SK-N-SH (cell line): ENCODE measurements around the gene CDK18. TPM values are rescaled to one million over a fixed set of nuclear protein-coding genes. Genes with fewer than 3 reads are reported as not detected.
"Not testable (repeated sequence)": the region's sequence is repeated elsewhere in the genome, so short reads cannot be mapped to it uniquely, and the experiment has no call there.

Experiments
- CTCF ChIA-PET: fragments of 300-600, 350-600 bp; formaldehyde crosslinking; extraction: SDS; loops from one replicate; lab custom pipeline; 2021; lab: Yijun Ruan, JAX
- POLR2A ChIA-PET: fragments of 350-600 bp; sonication (Branson Sonifier 250); formaldehyde crosslinking; extraction: SDS; loops from one replicate; lab custom pipeline; 2020; ENCODE audit warnings: antibody characterized with exemption, inconsistent platforms; lab: Yijun Ruan, JAX
- DNase-seq: peaks from one replicate; pipeline ENCODE4 v3.0.0; 2012
- H2AFZ ChIP-seq: fragments of 200-600 bp; sonication (generic); 2 replicates; pipeline ENCODE4 v1.8.1; 2016; ENCODE audit warnings: antibody characterized with exemption, mild to moderate bottlenecking, low read depth
- H3F3A ChIP-seq: fragments of 200-600 bp; sonication (generic); replicated peaks from 2 replicates; pipeline ENCODE3; 2016; ENCODE audit warnings: antibody characterized with exemption, mild to moderate bottlenecking; ENCODE audit not compliant: insufficient read depth
- H3K27ac ChIP-seq, 2 experiments: fragments of 200-500 bp in 1 of 2; fragments of 200-600 bp in 1 of 2; sonication (Bioruptor generic) in 1 of 2; sonication (generic), shearing (Covaris generic) in 1 of 2; 2 replicates each; pipeline versions ENCODE4 v1.5.1 to v1.6.1; 2014 to 2016; ENCODE audit warnings: low read depth in 2 of 2, inconsistent platforms in 1 of 2, low read length in 1 of 2, mild to moderate bottlenecking in 1 of 2, mixed read lengths in 1 of 2
- H3K27me3 ChIP-seq: fragments of 200-600 bp; sonication (generic), shearing (Covaris generic); 2 replicates; pipeline ENCODE4 v1.6.1; 2016; ENCODE audit warnings: mixed run types; ENCODE audit not compliant: insufficient read depth
- H3K36me3 ChIP-seq, 2 experiments: fragments of 200-500 bp in 1 of 2; fragments of 200-600 bp in 1 of 2; sonication (Bioruptor generic) in 1 of 2; sonication (generic) in 1 of 2; replicated peaks in 1 of 2; 2 replicates each; pipeline versions ENCODE3 to v1.5.1; 2014 to 2016; ENCODE audit warnings: low read length in 1 of 2, mild to moderate bottlenecking in 1 of 2; ENCODE audit not compliant: insufficient read depth in 2 of 2, control insufficient read depth in 1 of 2
- H3K4me1 ChIP-seq, 2 experiments: fragments of 200-500 bp in 1 of 2; fragments of 200-600 bp in 1 of 2; sonication (Bioruptor generic) in 1 of 2; sonication (generic), shearing (Covaris generic) in 1 of 2; 2 replicates each; pipeline versions ENCODE4 v1.5.1 to v1.6.1; 2014 to 2016; ENCODE audit warnings: low read depth in 1 of 2, low read length in 1 of 2, mixed run types in 1 of 2; ENCODE audit not compliant: insufficient read depth in 2 of 2, control insufficient read depth in 1 of 2
- H3K4me2 ChIP-seq: fragments of 200-600 bp; sonication (generic), shearing (Covaris generic); 2 replicates; pipeline ENCODE4 v1.6.1; 2017; ENCODE audit warnings: mixed run types
- H3K4me3 ChIP-seq, 2 experiments: fragments of 200-500 bp in 1 of 2; fragments of 200-600 bp in 1 of 2; sonication (Bioruptor generic) in 1 of 2; sonication (generic), shearing (Covaris generic) in 1 of 2; 2 replicates each; pipeline versions ENCODE4 v1.5.1 to v1.8.1; 2014 to 2016; ENCODE audit warnings: low read depth in 2 of 2, inconsistent platforms in 1 of 2, low read length in 1 of 2, mild to moderate bottlenecking in 1 of 2, mixed read lengths in 1 of 2, moderate library complexity in 1 of 2
- H3K79me2 ChIP-seq: fragments of 200-600 bp; sonication (generic); 2 replicates; pipeline ENCODE4 v1.8.1; 2017; ENCODE audit warnings: mild to moderate bottlenecking; ENCODE audit not compliant: insufficient read depth
- H3K9ac ChIP-seq: fragments of 200-600 bp; sonication (generic); 2 replicates; pipeline ENCODE4 v1.6.1; 2017; ENCODE audit warnings: mixed run types
- H3K9me2 ChIP-seq: fragments of 200-600 bp; sonication (generic); 2 replicates; pipeline ENCODE4 v1.6.1; 2017; ENCODE audit warnings: mixed run types
- H3K9me3 ChIP-seq: fragments of 200-600 bp; sonication (generic); 2 replicates; pipeline ENCODE4 v1.6.1; 2017; ENCODE audit warnings: mixed run types, mild to moderate bottlenecking, moderate library complexity
- H4K20me1 ChIP-seq: fragments of 200-600 bp; sonication (generic); 2 replicates; pipeline ENCODE4 v1.6.1; 2017; ENCODE audit warnings: mild to moderate bottlenecking, mixed run types; ENCODE audit not compliant: insufficient read depth
- EZH2phosphoT487 ChIP-seq: fragments of 200-600 bp; sonication (generic); IDR thresholded peaks from 2 replicates; pipeline ENCODE4 v1.6.1; 2017; ENCODE audit warnings: low read depth, mixed run types, mild to moderate bottlenecking, antibody characterized with exemption, moderate library complexity, borderline replicate concordance
- FOXM1 ChIP-seq: IDR thresholded peaks from 2 replicates; pipeline ENCODE4 v1.4.0; 2012; ENCODE audit warnings: low read depth, mild to moderate bottlenecking
- JUND ChIP-seq: IDR thresholded peaks from 2 replicates; pipeline ENCODE4 v1.4.0; 2012
- RAD21 ChIP-seq: IDR thresholded peaks from 2 replicates; pipeline ENCODE4 v1.6.1; 2012; ENCODE audit warnings: mild to moderate bottlenecking, low read length
- RXRA ChIP-seq: IDR thresholded peaks from 2 replicates; pipeline ENCODE4 v1.4.0; 2012; ENCODE audit warnings: low read depth, mild to moderate bottlenecking, borderline replicate concordance
- TEAD4 ChIP-seq: IDR thresholded peaks from 2 replicates; pipeline ENCODE4 v1.4.0; 2012; ENCODE audit warnings: mild to moderate bottlenecking, borderline replicate concordance; ENCODE audit not compliant: insufficient read depth
- YY1 ChIP-seq: IDR thresholded peaks from 2 replicates; pipeline ENCODE4 v1.4.0; 2012; ENCODE audit warnings: low read depth, mild to moderate bottlenecking
- WGBS: methylation state at CpG from one replicate; pipeline ENCODE4 v1.1.6; 2017; ENCODE audit warnings: low lambda C conversion rate; 5-methylcytosine and 5-hydroxymethylcytosine counted together
- polyA plus RNA-seq, 3 experiments: library from polyadenylated mRNA; depleted of rRNA; stranded (reverse); fragments of >200 nt; gene quantifications; 2 replicates each; pipeline ENCODE4 v1.2.3, GENCODE V29; 2012
- TF ChIP-seq, protein P1 (sequence below): fragments of 200-600 bp; sonication (generic); IDR thresholded peaks from 2 replicates; pipeline ENCODE4 v1.6.1; 2017; ENCODE audit warnings: antibody characterized with exemption, mild to moderate bottlenecking, moderate library complexity
- TF ChIP-seq, protein P2 (sequence below): IDR thresholded peaks from 2 replicates; pipeline ENCODE4 v1.4.0; 2012; ENCODE audit warnings: low read depth, borderline replicate concordance

Gene CDK18
- polyA plus RNA-seq, 1 of the 3 experiments (the other 2 are of a cell fraction), result 2.5 TPM

DNA sequence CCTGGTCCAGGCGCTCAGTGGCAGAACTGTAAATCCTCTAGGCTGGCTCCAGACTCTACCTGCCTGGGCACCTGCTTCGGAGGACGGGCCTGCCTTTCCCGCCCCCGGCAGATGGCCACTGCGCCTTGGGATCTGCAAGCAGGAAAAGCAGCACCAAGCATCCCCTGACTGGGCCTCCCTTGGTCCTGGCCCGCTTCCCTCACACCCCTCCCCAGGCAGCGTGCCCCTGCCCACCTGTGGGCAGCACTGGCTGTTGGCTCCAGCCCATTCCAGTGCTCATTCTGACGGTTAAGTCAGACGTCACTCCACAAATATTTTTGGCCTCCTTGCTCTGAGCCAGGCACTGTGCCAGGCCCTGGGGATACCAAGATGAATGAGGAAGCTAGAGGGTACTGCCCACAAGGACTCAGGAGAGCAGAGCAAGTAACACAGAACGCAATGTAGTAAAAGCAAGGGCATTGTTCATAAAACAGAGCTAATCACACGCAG is 26.7 kb upstream of the CDK18 start (continued):
- TF ChIP-seq, protein P1, sequence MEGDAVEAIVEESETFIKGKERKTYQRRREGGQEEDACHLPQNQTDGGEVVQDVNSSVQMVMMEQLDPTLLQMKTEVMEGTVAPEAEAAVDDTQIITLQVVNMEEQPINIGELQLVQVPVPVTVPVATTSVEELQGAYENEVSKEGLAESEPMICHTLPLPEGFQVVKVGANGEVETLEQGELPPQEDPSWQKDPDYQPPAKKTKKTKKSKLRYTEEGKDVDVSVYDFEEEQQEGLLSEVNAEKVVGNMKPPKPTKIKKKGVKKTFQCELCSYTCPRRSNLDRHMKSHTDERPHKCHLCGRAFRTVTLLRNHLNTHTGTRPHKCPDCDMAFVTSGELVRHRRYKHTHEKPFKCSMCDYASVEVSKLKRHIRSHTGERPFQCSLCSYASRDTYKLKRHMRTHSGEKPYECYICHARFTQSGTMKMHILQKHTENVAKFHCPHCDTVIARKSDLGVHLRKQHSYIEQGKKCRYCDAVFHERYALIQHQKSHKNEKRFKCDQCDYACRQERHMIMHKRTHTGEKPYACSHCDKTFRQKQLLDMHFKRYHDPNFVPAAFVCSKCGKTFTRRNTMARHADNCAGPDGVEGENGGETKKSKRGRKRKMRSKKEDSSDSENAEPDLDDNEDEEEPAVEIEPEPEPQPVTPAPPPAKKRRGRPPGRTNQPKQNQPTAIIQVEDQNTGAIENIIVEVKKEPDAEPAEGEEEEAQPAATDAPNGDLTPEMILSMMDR, result no peak
- TF ChIP-seq YY1 (no peak), RAD21 (no peak), TEAD4 (peak; percentile 59; the same call in 1 of the 2 replicates), FOXM1 (no peak)
- TF ChIP-seq, protein P2, sequence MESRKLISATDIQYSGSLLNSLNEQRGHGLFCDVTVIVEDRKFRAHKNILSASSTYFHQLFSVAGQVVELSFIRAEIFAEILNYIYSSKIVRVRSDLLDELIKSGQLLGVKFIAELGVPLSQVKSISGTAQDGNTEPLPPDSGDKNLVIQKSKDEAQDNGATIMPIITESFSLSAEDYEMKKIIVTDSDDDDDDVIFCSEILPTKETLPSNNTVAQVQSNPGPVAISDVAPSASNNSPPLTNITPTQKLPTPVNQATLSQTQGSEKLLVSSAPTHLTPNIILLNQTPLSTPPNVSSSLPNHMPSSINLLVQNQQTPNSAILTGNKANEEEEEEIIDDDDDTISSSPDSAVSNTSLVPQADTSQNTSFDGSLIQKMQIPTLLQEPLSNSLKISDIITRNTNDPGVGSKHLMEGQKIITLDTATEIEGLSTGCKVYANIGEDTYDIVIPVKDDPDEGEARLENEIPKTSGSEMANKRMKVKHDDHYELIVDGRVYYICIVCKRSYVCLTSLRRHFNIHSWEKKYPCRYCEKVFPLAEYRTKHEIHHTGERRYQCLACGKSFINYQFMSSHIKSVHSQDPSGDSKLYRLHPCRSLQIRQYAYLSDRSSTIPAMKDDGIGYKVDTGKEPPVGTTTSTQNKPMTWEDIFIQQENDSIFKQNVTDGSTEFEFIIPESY, result no peak

DNA sequence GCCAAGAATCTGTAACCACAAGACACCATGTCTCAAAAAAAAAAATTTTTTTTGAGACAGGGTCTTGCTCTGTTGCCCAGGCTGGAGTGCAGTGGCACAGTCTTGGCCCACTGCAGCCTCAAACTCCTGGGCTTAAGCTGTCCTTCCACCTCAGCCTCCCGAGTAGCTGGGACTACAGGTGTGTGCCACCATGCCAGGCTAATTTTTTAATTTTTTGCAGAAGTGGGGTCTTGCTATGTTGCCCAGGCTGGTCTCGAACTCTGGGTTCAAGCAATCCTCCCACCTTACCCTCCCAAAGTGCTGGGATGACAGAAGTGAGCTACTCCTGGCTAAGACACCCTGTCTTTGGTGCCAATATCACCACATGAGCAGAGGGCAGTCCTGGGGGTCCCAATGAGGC is 25.5 kb upstream of the CDK18 start:
- peaks cover 15% of the 10 kb centered on the region; the same call in 1 of the 2 replicates for H3K27me3 ChIP-seq
- H4K20me1 ChIP-seq, H3K79me2 ChIP-seq, H3K4me3 ChIP-seq, POLR2A ChIA-PET, H3K36me3 ChIP-seq, H2AFZ ChIP-seq, H3K9me3 ChIP-seq, DNase-seq, H3K4me2 ChIP-seq, H3K27ac ChIP-seq, H3K4me1 ChIP-seq, H3F3A ChIP-seq, H3K9me2 ChIP-seq, H3K9ac ChIP-seq: not testable (repeated sequence)
- CTCF ChIA-PET, result interaction anchor here (1.1 to 45.6 kb wide), 8 partner anchors 10 to 144 kb away, joined by 3 to 1333 read pairs (median 7); partner anchors contain the start of gene BLACAT1
- 69% methylated on average over 2 of the region's 2 CpGs for WGBS

DNA sequence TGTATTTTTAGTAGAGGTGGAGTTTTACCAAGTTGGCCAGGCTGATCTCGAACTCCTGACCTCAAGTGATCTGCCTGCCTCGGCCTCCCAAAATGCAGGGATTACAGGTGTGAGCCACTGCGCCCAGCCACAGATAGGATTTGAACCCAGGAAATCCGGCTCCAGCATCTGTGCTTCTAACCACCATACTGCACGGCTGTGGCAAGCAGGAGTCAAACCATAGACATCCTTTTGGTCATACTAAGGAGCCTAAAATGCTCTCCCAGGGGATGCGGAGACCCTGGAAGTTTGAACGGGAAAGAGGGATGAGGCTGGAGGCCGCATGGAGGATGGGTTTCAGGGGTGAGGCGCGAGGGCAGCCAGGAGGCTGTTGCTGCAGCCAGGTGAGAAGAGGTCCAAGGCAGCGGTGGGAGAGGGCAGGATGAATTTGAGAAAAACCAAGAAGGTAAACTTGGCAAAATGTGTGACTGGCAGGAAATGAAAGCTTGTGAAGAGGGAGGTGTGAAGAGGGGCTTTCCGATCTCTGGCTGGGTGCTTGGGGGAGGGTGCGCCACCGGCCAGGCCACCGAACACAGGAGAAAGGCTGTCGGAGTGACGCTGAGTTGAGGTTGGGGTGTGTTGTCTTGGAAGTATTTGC is 24.0 kb upstream of the CDK18 start:
- H3K36me3 ChIP-seq, result no peaks in the 10 kb centered on the region
- H4K20me1 ChIP-seq, result peaks cover 3% of the 10 kb centered on the region; the same call in 1 of the 2 replicates
- peaks cover 5 to 7% of the 10 kb centered on the region in 2 experiments; a peak in 2 of 4 replicates for H3K4me1 ChIP-seq
- no peak for DNase-seq
- no peak overlapping the region for H3K4me2 ChIP-seq
- H3F3A ChIP-seq, result no peaks in the 10 kb centered on the region
- no peak overlapping the region for H3K27ac ChIP-seq
- WGBS, result 82% methylated on average over 16 of the region's 17 CpGs
- POLR2A ChIA-PET, result no interaction called here
- TF ChIP-seq JUND (no peak), EZH2phosphoT487 (no peak), RXRA (no peak)
- no peak overlapping the region for H3K4me3 ChIP-seq
- CTCF ChIA-PET, result interaction anchor here (0.5 to 45.6 kb wide), 7 partner anchors 8 to 207 kb away, joined by 3 to 1333 read pairs (median 5); no protein-coding TSS in a partner anchor
- no peak overlapping the region for H3K9ac ChIP-seq
- no peaks in the 10 kb centered on the region for H3K79me2 ChIP-seq
- H3K9me3 ChIP-seq, result no peaks in the 10 kb centered on the region
- H3K9me2 ChIP-seq, result no peaks in the 10 kb centered on the region
- H3K27me3 ChIP-seq, result peaks cover 21% of the 10 kb centered on the region; the same call in 1 of the 2 replicates
- H2AFZ ChIP-seq, result no peak overlapping the region
